ENCODE data around the gene COMMD1. TPM values are rescaled to one million over a fixed set of nuclear protein-coding genes. Genes with fewer than 3 reads are reported as not detected.

The COMMD1 gene
- polyA plus RNA-seq, 1 donor from 2014 or later = 69.1 TPM

- H3K9me3 ChIP-seq (ENCODE audit: low read length) = no peaks in the 10 kb centered on the region
- no peaks in the 10 kb centered on the region for H3K79me2 ChIP-seq (replicated peaks; ENCODE audit: insufficient read depth, low read length)
- H4K20me1 ChIP-seq (ENCODE audit: insufficient read depth) = no peaks in the 10 kb centered on the region
- no peaks in the 10 kb centered on the region for H3F3A ChIP-seq (ENCODE audit: insufficient read depth, low read length, poor library complexity, severe bottlenecking)
- H3K4me3 ChIP-seq (ENCODE audit: low read length) = peak overlapping the region; percentile 11
- H3K9ac ChIP-seq (ENCODE audit: low read length) = peak overlapping the region; percentile 26
- H3K36me3 ChIP-seq (ENCODE audit: insufficient read depth, low read length) = no peaks in the 10 kb centered on the region
- no peaks in the 10 kb centered on the region for H3K9me2 ChIP-seq (ENCODE audit: insufficient read depth, low read length)
- H3K4me2 ChIP-seq (ENCODE audit: low read length) = peak overlapping the region; percentile 34
- no peaks in the 10 kb centered on the region for H3K27me3 ChIP-seq (ENCODE audit: insufficient read depth, low read depth, low read length)
- H3K27ac ChIP-seq (ENCODE audit: low read length) = peak overlapping the region; percentile 73
- no peak for TF ChIP-seq CTCF (IDR thresholded peaks at IDR 0.05; ENCODE audit: poor library complexity, severe bottlenecking)
- TF ChIP-seq TAF1 (IDR thresholded peaks at IDR 0.05; ENCODE audit: low read depth) = no peak
- TF ChIP-seq REST (IDR thresholded peaks at IDR 0.05; ENCODE audit: borderline replicate concordance) = no peak
- no peak for TF ChIP-seq MXI1 (conservative IDR thresholded peaks at IDR 0.05; ENCODE audit: poor library complexity, severe bottlenecking)
- no peak for TF ChIP-seq SMC3 (conservative IDR thresholded peaks at IDR 0.05; ENCODE audit: poor library complexity)
- no peak for TF ChIP-seq POLR2AphosphoS5 (IDR thresholded peaks at IDR 0.05)
- no peak for TF ChIP-seq EP300 (conservative IDR thresholded peaks at IDR 0.05; ENCODE audit: poor library complexity, severe bottlenecking)
- TF ChIP-seq RAD21 (conservative IDR thresholded peaks at IDR 0.05) = no peak
- TF ChIP-seq EZH2 (IDR thresholded peaks at IDR 0.05; ENCODE audit: borderline replicate concordance, insufficient read depth, low read length, poor library complexity, severe bottlenecking) = no peak
- peak overlapping the region; percentile 19 for H2AFZ ChIP-seq (ENCODE audit: low read depth, low read length)
Observed at GRCh38 chr2:62175728-62176127, 270.3 kb downstream of the COMMD1 start.

GRCh38 chr2:62176801-62177200 lies 271.3 kb downstream of the COMMD1 start:
- H3K9ac ChIP-seq (ENCODE audit: low read length) = no peak overlapping the region
- TF ChIP-seq MXI1 (conservative IDR thresholded peaks at IDR 0.05; ENCODE audit: poor library complexity, severe bottlenecking) (no peak), REST (IDR thresholded peaks at IDR 0.05; ENCODE audit: borderline replicate concordance) (no peak), SMC3 (conservative IDR thresholded peaks at IDR 0.05; ENCODE audit: poor library complexity) (no peak), TAF1 (IDR thresholded peaks at IDR 0.05; ENCODE audit: low read depth) (no peak)
- no peaks in the 10 kb centered on the region for H3K79me2 ChIP-seq (replicated peaks; ENCODE audit: insufficient read depth, low read length)
- no peaks in the 10 kb centered on the region for H3K27me3 ChIP-seq (ENCODE audit: insufficient read depth, low read depth, low read length)
- H3K9me3 ChIP-seq (ENCODE audit: low read length) = no peaks in the 10 kb centered on the region
- H3F3A ChIP-seq (ENCODE audit: insufficient read depth, low read length, poor library complexity, severe bottlenecking) = no peaks in the 10 kb centered on the region
- H4K20me1 ChIP-seq (ENCODE audit: insufficient read depth) = no peaks in the 10 kb centered on the region
- H3K4me3 ChIP-seq (ENCODE audit: low read length) = no peak overlapping the region
- H3K27ac ChIP-seq (ENCODE audit: low read length) = peak overlapping the region; percentile 73
- H3K4me2 ChIP-seq (ENCODE audit: low read length) = no peak overlapping the region
- H2AFZ ChIP-seq (ENCODE audit: low read depth, low read length) = no peak overlapping the region
- H3K9me2 ChIP-seq (ENCODE audit: insufficient read depth, low read length) = no peaks in the 10 kb centered on the region
- no peaks in the 10 kb centered on the region for H3K36me3 ChIP-seq (ENCODE audit: insufficient read depth, low read length)
